NCI-H1048 (cell line): Measurements from ENCODE around the gene GPR4.
"Not testable (repeated sequence)": the region's sequence is repeated elsewhere in the genome, so short reads cannot be mapped to it uniquely, and the experiment has no call there.

Source experiments
- DNase-seq: peaks from one replicate; lab custom pipeline; 2025; lab: John Stamatoyannopoulos, UW

The GPR4 gene

GRCh38 chr19:45601524-45602374 is at the start of gene GPR4:
TSS of gene GPR4 (minus strand) at chr19:45602212. CDS start at chr19:45591866, 10,346 bp downstream.
- DNase-seq, result no peak

- DNase-seq, result no peak
Observed at GRCh38 chr19:45650722-45651121, 48.7 kb upstream of the GPR4 start.

- no peak for DNase-seq
Observed at GRCh38 chr19:45646345-45646698, 44.3 kb upstream of the GPR4 start.

GRCh38 chr19:45645631-45646344 is 43.8 kb upstream of the GPR4 start:
- no peak for DNase-seq

- no peak for DNase-seq
Observed at GRCh38 chr19:45645068-45645630, 43.1 kb upstream of the GPR4 start.

GRCh38 chr19:45643927-45644771 is 42.1 kb upstream of the GPR4 start:
- no peak for DNase-seq

- no peak for DNase-seq
Observed at GRCh38 chr19:45643024-45643926, 41.3 kb upstream of the GPR4 start.

- DNase-seq, result peak; percentile 77
Observed at GRCh38 chr19:45641274-45642105, 39.5 kb upstream of the GPR4 start.

GRCh38 chr19:45640849-45641273 is 38.8 kb upstream of the GPR4 start:
- DNase-seq, result no peak

- DNase-seq, result no peak
Observed at GRCh38 chr19:45638930-45639729, 37.1 kb upstream of the GPR4 start, which contains the start of gene EML2. TSS of gene EML2 (minus strand) at chr19:45639397. CDS start at chr19:45639376, 21 bp downstream.

- DNase-seq, result no peak
Observed at GRCh38 chr19:45637890-45638667, 36.1 kb upstream of the GPR4 start.

- DNase-seq, result no peak
Observed at GRCh38 chr19:45636902-45637301, 34.9 kb upstream of the GPR4 start.

- DNase-seq, result no peak
Observed at GRCh38 chr19:45636275-45636674, 34.3 kb upstream of the GPR4 start.

- no peak for DNase-seq
Observed at GRCh38 chr19:45632468-45633196, 30.6 kb upstream of the GPR4 start.

- no peak for DNase-seq
Observed at GRCh38 chr19:45630463-45630862, 28.5 kb upstream of the GPR4 start.

GRCh38 chr19:45629704-45630103 is 27.7 kb upstream of the GPR4 start:
- no peak for DNase-seq

- not testable (repeated sequence) for DNase-seq
Observed at GRCh38 chr19:45628219-45628618, 26.2 kb upstream of the GPR4 start.

GRCh38 chr19:45623984-45624383 is 22.0 kb upstream of the GPR4 start:
- DNase-seq, result no peak
